D341Med (cell line): ENCODE results near the gene ANXA3.

Source experiments
- DNase-seq: peaks from one replicate; pipeline ENCODE4 v3.0.0; 2012; ENCODE audit warnings: low spot score

ANXA3 gene

DNA sequence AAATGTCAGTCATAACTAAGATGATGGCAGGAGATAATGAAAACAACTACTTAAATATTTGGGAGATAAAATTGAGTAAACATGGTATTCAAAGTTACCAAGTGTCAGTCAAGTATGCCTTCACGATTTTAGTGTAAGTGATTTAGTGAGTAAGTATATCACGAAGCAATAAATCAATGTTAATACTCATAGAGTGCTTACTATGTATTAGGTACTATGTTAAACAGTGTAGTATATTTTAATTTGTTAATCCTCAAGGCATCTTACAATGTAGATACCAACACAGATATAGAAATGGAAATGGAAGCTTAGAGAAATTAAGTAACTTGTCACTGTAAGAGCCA, 59.6 kb downstream of the ANXA3 start:
- DNase-seq: no peak

DNA sequence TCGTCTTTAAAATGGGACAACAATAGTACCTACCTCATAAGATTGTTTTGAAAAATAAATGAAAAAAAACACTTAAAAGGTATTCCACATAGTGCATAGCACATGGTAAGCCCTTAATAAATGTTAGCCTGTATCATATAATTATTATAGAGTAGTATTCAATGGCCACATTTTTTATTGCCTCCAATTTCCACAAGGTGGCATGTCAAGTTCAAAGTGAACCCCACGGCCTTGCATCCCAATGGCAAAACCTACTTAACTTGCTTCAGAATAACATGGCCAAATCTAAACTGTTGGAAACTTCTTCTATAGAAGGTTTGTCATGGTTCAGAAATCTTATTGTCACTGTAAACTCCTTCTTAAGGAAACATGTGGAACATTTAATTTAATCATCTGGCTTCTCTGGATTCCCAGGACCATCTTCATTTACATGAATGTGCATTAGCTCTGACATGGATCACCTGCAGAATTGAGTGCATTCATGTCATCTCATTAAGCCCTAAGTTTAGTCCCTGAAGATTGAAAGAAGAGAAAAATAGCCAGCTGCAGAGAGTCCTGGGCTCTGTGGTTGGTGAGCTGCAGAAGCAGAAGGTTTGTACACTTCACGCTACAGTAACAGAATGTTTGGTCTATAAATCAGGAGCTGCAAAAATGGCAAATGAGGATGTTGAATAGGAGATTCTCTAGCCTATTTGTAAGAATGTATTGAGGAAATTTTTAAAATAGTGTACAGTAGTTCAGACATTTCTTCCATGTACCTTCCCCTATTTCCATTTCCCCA, 61.0 kb downstream of the ANXA3 start:
- peak; percentile 61 for DNase-seq

DNA sequence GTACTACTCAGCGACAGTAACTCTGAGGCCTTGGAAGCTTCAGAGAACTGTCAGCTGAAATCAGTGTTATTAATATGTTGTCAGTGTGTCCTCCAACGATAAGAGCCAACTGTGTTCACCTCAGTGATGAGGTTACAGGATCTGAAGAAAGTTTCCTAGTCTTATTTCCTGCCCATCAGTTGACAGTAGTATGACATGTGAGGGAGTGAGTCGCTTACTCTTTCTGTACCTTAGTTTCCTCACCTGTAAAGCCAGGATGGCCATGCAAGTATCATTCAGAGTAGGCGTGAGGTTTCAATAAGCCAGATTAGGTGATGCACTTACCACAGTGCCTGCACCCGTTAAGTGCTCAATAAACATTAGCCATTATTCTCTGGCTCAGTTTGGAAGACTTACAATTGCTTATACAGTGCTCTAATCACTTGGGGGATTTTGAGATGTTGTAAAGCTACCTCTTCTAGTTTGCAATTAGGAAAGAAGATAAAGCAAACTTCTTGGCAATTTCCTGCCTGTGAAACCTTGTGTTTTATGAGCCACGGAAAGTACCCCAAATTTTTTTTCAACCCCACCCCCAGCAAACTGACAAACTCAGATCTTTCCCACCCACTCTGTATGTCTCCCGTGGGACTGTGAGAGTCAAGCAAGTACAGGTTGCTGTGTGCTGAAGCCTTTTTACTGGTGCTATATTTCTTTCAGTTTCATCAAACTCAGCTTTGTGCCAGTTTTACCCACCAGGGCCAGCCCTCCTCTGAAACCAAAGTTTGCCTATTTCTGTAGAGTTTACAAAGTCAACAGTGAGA, 62.2 kb downstream of the ANXA3 start:
- DNase-seq: no peak

DNA sequence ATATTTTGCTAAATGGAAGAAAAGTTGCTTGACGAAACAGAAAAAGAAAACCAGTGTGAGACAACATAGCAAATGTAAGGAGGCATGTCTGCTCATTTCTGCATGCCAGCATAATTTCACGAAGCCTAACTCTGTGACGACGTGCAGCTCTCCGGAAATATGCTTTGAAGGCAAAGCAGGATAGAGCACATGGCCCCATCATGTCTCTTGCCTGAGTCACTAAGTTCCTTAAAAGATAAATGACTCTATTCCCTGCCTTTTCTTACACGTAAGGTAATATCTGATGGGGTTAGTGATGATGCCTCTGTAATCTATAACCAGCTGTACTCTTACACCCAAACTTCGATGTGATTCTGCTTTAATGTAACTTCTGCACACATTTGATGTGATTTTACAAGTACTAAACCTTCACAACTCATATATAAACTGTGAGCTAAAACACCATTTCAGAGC, 64.5 kb downstream of the ANXA3 start:
- no peak for DNase-seq

DNA sequence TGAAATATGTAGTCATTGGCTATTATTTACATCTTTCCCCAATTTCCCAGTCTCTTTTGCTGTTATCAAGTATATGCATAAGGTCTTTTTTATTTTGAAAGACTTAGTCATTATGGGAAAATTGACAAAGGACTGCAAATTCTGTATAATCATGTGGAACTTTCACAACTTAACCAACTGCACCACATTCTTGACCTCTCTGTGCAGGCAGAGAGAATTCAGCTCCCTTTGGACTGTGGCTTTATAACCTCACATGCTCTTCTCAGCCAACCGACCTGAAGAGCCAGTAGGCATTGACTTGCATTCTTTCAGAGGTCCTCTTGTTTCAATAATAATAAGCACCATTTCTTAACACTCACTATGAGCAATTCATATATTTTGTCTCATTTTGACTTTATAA, 66.9 kb downstream of the ANXA3 start:
- DNase-seq: no peak

DNA sequence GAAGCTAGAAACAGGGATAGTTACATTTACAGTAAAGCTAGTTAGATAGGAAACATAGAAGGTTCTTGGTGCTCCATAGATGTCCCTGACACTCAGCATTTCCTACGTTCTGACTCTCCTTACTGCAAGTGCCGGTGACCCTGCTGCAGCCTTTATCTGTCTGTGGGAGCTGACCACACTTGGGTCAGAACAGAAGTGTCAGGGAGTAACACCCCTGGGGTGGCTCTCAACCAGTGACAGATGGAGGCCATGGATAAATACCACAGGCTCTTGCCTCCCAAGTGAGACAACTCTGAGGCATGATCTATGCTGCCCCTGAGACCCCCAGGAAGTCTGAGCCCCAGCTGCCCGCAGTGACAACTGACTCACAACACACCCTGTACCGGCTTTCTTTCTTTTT, 69.8 kb downstream of the ANXA3 start:
- DNase-seq: no peak

DNA sequence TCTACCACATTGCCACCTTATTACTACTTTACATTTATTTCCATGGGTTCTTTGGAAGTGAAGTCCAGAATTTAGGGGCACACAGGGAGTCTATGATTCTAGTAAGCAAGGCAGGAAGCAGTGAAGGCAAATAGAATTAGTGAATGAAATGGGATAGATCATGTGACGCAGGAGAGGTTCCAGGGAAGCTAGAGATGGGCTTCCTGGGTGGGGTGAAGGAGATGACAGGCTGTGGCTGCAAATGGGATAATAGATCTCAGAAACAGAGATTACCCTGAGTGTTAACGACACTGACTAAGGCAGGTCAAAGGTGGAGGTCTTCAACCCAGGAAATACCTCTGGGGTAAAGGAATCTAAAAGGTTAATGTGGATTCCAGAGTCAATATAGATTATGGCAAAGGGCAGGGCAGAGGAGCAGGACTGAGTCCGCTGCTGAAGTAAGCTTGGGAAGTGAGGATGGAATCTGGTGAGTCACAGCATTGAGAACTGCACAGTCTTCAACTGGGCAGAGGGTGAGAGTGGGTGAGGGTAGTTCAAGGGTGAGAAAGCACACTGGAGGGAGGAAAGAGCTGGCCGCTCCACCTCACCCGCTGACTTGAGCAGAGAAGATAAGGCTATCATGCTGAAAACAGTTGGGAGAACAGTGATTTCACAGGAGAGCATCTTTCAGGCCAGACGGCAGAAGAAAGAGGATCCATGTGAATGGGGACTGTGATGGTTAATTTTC, 70.8 kb downstream of the ANXA3 start:
- no peak for DNase-seq

DNA sequence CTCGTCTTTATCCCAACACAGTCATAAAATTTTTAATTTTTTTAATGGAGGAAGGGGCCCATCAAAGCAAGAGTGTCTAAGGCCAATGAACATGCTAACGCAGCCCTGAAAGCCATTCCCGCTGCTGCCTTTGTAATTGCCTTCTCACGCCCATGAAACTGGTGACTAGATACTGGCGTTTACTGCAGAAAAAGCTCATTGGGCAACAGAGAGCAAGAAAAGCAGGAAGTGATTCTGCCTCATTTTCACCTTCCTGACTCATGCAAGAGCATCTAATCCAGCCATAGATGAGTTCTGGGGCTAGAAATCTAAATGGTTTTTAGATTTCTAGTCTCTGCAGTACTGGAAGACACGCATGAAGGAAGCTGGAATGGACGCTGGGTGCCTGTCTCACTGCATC, 72.5 kb downstream of the ANXA3 start:
- no peak for DNase-seq

DNA sequence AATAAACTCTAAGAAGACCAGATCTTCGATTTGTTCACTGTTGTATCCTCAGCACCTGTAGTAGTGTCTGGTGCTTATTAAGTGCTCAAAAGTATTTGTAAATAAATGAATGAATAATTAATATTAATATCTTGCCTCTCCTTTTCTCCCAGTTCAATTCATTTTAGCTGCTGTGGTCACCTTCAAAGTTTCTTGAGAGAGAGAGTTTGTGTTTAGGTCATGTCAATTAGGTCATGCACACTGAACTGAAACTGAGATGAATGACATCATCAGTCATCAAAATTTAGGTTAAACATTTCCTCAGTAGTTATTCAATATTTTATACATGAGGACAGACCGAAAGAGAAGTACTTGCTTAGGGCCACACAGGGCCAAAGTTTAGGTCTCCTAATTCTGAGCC, 73.5 kb downstream of the ANXA3 start:
- DNase-seq: no peak

DNA sequence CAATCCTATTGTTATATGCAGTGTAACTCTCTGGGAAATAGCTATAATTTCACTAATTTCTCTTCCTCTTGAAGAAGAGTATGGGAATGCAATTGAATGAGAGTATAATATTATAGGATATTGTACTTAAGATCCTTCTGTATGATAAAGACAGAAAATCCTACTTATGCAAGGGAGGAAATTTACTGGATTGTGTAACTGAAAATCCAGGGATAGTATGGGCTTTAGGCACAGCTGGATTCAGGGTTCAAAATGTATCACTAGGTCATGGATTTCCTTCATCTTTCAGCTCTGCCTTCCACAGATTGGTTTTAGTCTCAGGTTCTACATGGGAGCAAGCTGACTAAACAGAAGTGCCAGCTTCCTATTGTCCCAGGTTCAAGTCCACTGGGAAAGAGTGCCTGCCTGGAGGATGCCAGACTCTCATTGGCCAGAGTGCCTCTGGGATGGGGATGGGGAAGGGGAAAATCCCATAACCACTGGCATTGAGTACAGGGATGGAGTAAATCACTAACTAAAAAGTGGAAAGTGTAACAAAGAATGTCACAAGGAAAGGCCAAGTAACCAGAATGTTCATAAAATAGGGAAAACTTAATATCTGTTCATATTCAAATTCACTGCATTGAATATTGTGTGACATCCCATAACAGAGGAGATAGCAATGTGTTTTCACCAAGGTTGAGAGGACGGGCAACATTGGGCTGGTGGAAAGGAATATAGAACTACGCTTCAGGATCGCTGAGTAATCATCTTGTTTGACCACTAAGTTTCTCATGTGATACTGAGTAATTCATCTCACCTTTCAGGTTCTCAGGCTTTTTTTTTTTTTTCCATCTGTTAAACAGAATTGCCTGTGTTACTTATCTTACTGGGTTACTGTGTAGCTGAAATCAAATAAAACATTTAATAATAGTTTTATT, 75.7 kb downstream of the ANXA3 start:
- no peak for DNase-seq

DNA sequence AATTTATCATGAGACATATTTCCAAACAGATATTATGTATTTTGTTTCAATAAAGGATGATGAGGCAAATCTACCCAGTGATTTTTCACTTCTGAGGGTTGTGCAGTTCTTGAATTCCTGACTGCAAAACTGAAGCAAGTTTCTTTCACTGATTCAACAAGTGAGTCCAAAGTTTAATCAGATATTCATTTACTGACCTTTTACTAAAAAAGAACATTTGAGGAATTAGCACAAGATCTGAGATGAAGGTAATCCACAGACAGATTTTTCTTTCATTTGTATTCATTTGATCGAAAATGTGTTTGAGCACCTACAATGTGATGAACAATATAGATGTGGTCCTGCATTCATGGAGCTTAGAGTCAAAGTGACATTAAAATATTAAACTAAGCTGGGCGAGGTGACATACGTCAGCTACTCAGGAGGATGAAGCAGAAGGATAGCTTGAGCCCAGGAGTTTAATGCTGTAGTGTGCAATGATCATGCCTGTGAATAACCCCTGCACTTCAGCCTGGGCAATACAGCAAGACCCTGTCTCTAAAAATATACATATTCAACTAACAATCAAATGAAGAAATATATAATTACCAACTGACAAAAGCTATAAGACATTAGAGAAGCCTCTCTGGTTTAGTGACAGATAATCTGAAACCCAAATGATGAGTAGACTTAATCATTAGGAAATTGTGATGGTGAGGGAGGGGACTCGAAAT, 76.6 kb downstream of the ANXA3 start:
- no peak for DNase-seq

DNA sequence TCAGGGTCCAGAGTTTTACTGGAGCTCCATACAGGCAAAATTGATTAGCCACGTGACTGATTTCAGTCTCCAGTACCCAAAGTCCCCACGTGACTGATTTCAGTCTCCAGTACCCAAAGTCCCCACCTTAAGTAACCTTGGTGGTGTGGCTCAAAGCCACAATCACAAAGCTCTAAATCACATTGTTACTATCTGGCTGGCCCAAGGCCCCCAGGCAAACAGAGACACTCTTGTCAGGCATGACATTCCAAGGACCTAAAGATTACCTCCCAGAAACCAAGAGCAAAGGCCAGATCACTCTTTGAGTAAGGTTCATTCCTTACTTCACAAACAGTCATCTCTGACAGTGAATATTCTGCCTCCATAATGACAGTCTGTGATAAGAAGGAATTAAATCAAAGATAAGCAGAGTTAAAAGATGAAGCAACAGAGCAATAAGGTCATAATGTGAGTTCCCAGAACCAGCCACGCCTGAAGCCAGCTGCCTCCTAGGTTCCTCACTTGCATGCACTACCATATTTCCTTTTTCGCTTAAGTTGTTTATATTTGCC, 78.5 kb downstream of the ANXA3 start:
- DNase-seq: no peak

DNA sequence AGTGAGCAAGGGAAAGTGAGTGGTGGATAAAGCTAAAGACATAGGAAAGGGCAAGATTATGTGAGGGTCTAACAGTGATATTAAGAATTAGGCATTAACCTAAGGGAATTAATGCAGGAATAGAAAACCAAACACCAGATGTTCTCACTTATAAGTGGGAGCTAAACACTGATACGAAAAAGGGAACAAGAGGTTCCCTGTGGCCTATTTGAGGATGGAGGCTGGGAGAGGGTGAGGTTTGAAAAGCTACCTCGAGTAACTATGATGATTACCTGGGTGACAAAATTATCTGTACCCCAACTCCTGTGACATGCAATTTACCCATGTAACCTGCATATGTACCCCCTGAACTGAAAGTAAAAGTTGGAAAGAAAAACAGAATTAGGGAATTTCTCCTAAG, 79.0 kb downstream of the ANXA3 start:
- DNase-seq: no peak

DNA sequence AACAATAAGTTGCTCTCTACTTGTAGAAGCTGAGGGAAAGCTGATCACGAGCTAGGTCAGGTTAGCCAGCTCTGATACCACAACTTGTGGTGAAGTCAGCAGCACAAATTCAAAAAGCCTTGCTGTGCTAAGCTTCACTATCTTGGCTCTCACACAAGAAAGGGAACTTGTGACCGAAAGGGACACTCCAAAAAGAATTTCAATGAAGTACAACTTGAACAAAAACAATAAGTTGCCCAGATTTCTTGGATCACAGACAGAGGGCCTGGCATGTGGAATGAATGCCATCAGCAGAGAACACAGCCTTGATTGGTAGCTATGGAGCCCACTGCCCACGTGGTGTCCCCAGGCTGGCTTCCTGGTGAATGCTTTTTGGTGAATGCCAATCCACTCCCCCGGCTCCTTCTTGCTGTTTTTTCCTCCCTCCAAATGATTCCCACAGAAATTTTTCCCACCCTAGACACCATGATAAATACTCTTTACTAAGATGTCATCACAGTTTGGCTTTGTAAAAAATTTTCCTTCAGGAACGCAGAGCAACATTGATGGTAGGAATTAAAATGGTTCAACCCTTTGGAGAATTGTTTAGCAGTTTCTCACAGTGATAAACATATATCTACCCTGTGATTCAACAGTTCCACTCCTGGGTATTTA, 82.6 kb downstream of the ANXA3 start:
- DNase-seq: no peak

DNA sequence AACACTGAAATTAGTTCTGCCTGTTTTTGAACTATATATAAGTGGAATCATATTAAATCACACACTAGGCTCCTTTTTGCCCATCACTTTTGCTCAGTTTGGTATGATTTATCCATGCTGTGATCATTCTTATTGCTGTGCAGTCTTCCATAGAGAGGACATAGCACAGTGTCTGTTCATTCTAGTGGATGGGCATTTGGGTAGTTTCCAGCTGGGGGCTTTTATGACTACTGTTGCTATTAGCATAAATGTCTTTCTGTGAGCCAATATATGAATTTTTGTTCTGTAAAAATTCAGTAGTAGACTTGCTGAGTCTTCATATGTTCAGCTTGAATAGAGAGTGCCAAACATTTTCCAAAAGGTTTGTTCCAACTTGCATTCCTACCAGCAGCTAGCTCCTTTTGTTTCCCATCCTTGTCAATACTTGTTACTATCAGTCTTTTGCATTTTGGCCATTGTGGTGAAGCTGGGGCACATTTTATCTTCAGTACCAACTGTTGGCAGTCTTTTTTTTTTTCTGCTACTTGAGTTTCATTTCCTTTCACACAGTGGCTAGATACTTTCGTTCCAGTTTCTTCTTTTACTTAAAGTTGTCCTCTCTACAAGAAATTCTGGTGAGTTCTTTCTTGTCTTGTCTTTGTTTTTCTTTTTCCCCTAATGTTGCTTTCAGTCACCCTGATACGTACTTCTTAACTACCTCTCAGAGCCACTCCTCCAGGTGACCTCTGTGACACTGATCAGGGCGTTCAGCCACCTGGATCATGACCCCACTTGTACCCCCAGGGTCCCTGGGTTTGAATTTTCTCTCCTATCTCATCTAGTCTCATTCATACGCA, 87.0 kb downstream of the ANXA3 start:
- no peak for DNase-seq

DNA sequence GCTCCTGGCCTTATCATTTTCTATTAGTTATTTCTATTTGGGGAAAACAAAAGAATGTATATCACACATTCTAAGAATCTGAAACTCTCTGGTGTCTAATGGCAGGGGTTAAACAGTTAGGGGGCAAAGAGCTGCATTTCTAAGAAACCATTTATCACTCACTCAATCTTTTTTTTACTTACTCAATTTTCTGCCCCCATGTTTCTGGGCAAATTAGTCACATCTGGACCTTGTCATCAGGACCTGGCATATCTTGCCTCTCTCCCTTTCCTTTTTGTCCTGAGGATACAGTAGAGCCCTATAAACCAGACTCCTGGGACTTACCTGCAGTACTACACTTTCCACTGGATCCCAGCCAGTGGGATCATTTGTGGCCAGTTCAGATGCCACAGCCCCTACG, 89.1 kb downstream of the ANXA3 start:
- DNase-seq: no peak

DNA sequence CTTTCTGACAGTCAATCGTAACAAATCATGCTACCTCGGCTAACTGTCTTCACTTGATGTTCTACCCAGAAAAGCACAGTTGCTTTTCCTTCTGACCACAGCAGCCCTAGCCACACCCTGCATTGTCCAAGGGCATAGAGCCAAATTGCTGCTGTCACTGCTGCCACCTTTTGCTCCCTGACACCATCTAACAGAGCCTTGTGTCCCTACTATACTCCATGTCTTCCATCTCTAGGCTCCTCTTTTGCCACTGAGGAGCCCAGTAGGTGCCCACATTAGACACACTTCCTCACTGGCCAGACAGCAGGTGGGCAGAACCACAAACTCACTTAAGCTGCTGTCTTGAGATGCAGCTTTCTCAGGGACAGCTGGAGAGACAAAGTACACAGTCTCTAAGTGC, 91.4 kb downstream of the ANXA3 start:
- no peak for DNase-seq

DNA sequence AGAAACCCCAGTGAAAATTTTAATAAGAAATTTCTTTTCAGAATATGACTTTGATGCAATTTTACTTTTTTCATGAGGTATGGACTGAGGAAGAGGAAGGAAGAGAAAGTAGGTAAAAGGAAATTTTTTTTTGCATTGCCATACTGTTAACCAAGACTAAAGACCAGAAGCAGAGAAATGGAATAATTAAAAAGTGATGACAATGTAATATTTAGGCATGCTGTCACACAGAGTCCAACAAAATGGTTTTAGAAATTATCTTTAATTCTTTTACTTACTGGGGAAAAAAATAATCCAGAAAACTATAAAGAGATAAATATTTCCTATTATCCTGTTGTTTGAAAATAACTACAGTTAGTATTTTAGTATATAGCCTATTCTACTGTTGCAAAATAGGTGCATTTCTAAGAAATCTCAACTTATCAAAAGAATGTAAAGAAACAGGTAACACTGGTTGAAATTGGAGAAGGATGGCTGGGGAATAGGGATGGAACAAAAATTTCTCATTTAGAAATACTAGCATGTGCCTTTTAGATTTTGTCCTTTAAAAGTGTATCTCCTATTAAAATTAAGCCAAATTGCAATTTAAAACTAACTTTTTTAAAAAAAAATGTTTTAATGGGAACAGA, 92.6 kb downstream of the ANXA3 start:
- no peak for DNase-seq

DNA sequence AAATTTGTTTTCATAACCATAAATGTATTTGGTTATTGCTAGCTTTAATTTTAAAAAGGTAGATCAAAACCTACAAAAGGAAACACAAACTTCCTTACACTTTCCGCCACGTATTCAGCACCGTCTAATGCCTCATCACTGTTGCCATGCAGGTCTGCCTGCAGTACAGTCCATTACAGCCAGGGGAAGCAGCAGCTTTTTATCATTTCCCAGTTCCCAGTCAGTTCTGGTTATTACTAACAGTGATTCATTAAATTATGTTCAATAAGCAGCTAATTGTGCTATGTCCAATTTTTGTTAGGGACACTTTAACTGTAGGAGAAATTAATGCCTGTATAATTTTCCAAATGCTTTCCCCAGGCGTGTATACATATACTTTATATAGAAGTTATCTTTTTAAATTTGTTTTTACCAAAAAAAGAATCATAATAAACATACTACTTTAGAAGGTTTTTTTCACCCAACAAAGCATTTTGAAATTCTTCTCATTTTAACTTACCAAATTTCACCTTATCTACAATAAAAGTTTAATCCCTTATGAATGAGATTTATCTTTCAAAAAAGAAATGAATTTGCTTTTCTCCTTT, 93.3 kb downstream of the ANXA3 start:
- peak; percentile 77 for DNase-seq
